PFSK-1 (cell line): ENCODE data around the gene HOATZ.

ENCODE experiments used
- POLR2AphosphoS5 ChIP-seq: IDR thresholded peaks from 2 replicates; pipeline ENCODE4 v1.6.1; 2012; ENCODE audit warnings: low read depth, mild to moderate bottlenecking, control low read depth, low read length, moderate library complexity
- SIN3A ChIP-seq: IDR thresholded peaks from 2 replicates; pipeline ENCODE4 v1.6.1; 2012; ENCODE audit warnings: mild to moderate bottlenecking, low read length, moderate library complexity, borderline replicate concordance; ENCODE audit not compliant: insufficient read depth

GRCh38 chr11:111528557-111528956 is 14.0 kb downstream of the HOATZ start:
- TF ChIP-seq POLR2AphosphoS5 = no peak
- TF ChIP-seq SIN3A = no peak
